Hepatocyte (in vitro differentiated cells): Measurements from ENCODE around the gene GLS.

Source experiments
- CTCF ChIP-seq: fragments of 200-600 bp; sonication (generic); IDR thresholded peaks from 2 replicates; pipeline ENCODE4 v1.5.1; 2016; ENCODE audit warnings: antibody characterized with exemption, mild to moderate bottlenecking; ENCODE audit not compliant: poor library complexity
- EZH2 ChIP-seq: fragments of 200-600 bp; sonication (generic); IDR thresholded peaks from 2 replicates; pipeline ENCODE4 v1.6.1; 2016; ENCODE audit warnings: antibody characterized with exemption, mild to moderate bottlenecking, borderline replicate concordance

- TF ChIP-seq CTCF (no peak), EZH2 (no peak)
Measured at GRCh38 chr2:190976521-190976920, 95.9 kb downstream of the GLS start.
